ENCODE data around the gene CLSTN1.

DNA sequence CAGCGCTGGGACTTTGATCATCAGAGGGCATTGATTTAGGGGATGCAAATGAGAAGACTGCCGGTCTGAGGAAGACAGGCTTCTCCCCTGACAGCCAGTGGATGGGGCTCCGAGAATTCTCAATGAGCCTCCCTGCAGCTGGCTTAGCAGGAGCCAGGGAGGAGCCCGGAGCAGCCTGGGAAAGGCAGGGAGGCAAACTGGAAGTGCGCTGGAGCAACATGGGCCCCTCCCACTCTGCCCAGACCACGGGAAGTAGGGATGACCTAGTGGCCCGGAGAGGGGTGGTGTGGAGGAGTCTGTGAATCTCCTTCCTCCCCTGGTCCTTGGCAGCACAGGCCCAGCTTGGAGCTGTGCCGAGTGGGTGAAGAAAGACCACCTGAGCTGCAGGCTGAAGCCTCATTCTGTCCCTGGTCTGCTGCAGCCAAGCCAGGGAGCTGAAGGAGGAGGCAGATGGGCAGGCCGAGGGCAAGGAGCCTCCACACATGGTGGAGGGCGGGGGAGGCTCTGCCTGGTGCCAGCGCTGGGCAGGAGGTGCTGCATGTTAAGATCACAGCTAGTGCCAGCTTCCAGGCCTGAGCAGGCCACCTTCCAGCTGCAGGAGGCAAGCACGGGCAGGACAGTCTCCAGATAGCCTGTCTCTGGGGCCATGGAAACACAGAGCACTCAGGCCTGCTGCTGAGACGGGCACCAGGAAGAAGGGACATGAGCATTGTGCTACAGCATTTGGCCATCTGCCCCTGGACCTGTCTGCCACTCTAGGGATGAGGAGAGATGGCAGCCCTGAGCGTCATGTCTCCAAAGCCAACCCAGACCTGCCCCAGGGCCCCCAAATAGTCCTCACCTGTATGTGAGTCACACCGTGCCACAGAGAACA is 12.2 kb upstream of the CLSTN1 start:
- TF ChIP-seq, protein P1, sequence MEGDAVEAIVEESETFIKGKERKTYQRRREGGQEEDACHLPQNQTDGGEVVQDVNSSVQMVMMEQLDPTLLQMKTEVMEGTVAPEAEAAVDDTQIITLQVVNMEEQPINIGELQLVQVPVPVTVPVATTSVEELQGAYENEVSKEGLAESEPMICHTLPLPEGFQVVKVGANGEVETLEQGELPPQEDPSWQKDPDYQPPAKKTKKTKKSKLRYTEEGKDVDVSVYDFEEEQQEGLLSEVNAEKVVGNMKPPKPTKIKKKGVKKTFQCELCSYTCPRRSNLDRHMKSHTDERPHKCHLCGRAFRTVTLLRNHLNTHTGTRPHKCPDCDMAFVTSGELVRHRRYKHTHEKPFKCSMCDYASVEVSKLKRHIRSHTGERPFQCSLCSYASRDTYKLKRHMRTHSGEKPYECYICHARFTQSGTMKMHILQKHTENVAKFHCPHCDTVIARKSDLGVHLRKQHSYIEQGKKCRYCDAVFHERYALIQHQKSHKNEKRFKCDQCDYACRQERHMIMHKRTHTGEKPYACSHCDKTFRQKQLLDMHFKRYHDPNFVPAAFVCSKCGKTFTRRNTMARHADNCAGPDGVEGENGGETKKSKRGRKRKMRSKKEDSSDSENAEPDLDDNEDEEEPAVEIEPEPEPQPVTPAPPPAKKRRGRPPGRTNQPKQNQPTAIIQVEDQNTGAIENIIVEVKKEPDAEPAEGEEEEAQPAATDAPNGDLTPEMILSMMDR (IDR thresholded peaks at IDR 0.05; ENCODE audit: control extremely low read depth in 1 of 3, insufficient read depth in 1 of 3, low read depth in 1 of 3, low read length in 3 of 3): 0 out of 4 replicates have a peak, but pooled peaks of 1 of the 3 experiments have one; percentile 6
- TF ChIP-seq CHD2 (IDR thresholded peaks at IDR 0.05; ENCODE audit: low read length): no peak
- TF ChIP-seq RAD21 (IDR thresholded peaks at IDR 0.05 in 1 of 2, conservative IDR thresholded peaks at IDR 0.05 in 1 of 2; ENCODE audit: low read depth in 2 of 2, low read length in 2 of 2): peak; percentile 33 to 50; a peak in 3 of 4 replicates
- TF ChIP-seq EZH2 (IDR thresholded peaks at IDR 0.05; ENCODE audit: low read depth, low read length, severe bottlenecking): no peak
- no peak for TF ChIP-seq YY1 (IDR thresholded peaks at IDR 0.05; ENCODE audit: low read depth, low read length)
- TF ChIP-seq, protein P2, sequence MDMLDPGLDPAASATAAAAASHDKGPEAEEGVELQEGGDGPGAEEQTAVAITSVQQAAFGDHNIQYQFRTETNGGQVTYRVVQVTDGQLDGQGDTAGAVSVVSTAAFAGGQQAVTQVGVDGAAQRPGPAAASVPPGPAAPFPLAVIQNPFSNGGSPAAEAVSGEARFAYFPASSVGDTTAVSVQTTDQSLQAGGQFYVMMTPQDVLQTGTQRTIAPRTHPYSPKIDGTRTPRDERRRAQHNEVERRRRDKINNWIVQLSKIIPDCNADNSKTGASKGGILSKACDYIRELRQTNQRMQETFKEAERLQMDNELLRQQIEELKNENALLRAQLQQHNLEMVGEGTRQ (IDR thresholded peaks at IDR 0.05; ENCODE audit: low read length): no peak
- no peak for TF ChIP-seq RXRA (IDR thresholded peaks at IDR 0.05; ENCODE audit: insufficient read depth, low read depth, low read length)
- no peak for TF ChIP-seq FOSL1 (IDR thresholded peaks at IDR 0.05; ENCODE audit: insufficient read depth, low read depth, low read length)

All from H1 (cell line).